Adrenal gland (tissue), 5 donors: ENCODE measurements around the gene AMPD3.

ENCODE experiments used
- CTCF ChIP-seq, 6 experiments: fragments of 450-650 bp in 4 of 6; fragments of 200-600 bp in 2 of 6; sonication (generic) in 1 of 6; IDR thresholded peaks; 1 replicate in 5 of 6; 2 replicates in 1 of 6; pipeline versions ENCODE4 v1.5.1 to v1.8.0; 2016 to 2021; ENCODE audit warnings: antibody characterized with exemption in 6 of 6, mild to moderate bottlenecking in 2 of 6, moderate library complexity in 1 of 6
- POLR2A ChIP-seq, 2 donors: fragments of 450-650 bp; IDR thresholded peaks; one replicate each; pipeline ENCODE4 v1.6.1; 2017; ENCODE audit warnings: antibody characterized with exemption in 2 of 2, mild to moderate bottlenecking in 2 of 2, moderate library complexity in 1 of 2
- donor health status: DM: no; HTN: no; CAD: no.

GRCh38 chr11:10550503-10551289 is 95.6 kb downstream of the AMPD3 start:
- TF ChIP-seq CTCF (IDR thresholded peaks at IDR 0.05) (no peak), POLR2A (IDR thresholded peaks at IDR 0.05) (no peak)
